Measurements from ENCODE around the gene GAL3ST3. TPM values are rescaled to one million over a fixed set of nuclear protein-coding genes. Genes with fewer than 3 reads are reported as not detected.

GAL3ST3 gene
- total RNA-seq, 4 donors from 2014 or later: not detected

- intact Hi-C loops (cut with DNase I; ENCODE audit: low total_unique reads): no loop called here
Measured at GRCh38 chr11:66020212-66020611, 28.7 kb downstream of the GAL3ST3 start.

GRCh38 chr11:66017321-66017720 lies 31.6 kb downstream of the GAL3ST3 start:
- H3K36me3 ChIP-seq: no peaks in the 10 kb centered on the region
- no peak overlapping the region for H3K27ac ChIP-seq
- intact Hi-C loops (cut with DNase I; ENCODE audit: low total_unique reads) (no loop called here), in situ Hi-C loops (cut with MboI; ENCODE audit: low pct_ligation_motif_present in 1 of 4, low pct_unique_long_range_greater_than_20kb in 1 of 4, low sequenced_read_pairs in 3 of 4) (no loop called here)
- no peak for DNase-seq
- H3K9me3 ChIP-seq: no peaks in the 10 kb centered on the region
- peaks cover 18% of the 10 kb centered on the region for H3K27me3 ChIP-seq
- no peak for TF ChIP-seq POLR2AphosphoS5 (IDR thresholded peaks at IDR 0.05)
- no peak for TF ChIP-seq EP300 (IDR thresholded peaks at IDR 0.05; ENCODE audit: low read depth)
- TF ChIP-seq CTCF (IDR thresholded peaks at IDR 0.05): no peak
- TF ChIP-seq POLR2A (IDR thresholded peaks at IDR 0.05): no peak
- H3K4me1 ChIP-seq: peaks cover 0 to 3% (median 2%) of the 10 kb centered on the region in 4 donors
- WGBS, 2 donors (ENCODE audit: low coverage in 1 of 2): 78 to 83% methylated on average over 3 to 4 of the region's 4 CpGs
- no peak overlapping the region for H3K4me3 ChIP-seq

More at GRCh38 chr11:66020212-66020611, 28.7 kb downstream of the GAL3ST3 start:
- H3K4me3 ChIP-seq: no peak overlapping the region
- H3K27ac ChIP-seq: no peak overlapping the region
- H3K9me3 ChIP-seq: no peaks in the 10 kb centered on the region
- H3K36me3 ChIP-seq: no peaks in the 10 kb centered on the region
- DNase-seq: no peak
- H3K27me3 ChIP-seq: peaks cover 11% of the 10 kb centered on the region
- in situ Hi-C loops (cut with MboI; ENCODE audit: low pct_ligation_motif_present in 1 of 4, low pct_unique_long_range_greater_than_20kb in 1 of 4, low sequenced_read_pairs in 3 of 4): no loop called here
- TF ChIP-seq POLR2A (IDR thresholded peaks at IDR 0.05): no peak
- TF ChIP-seq EP300 (IDR thresholded peaks at IDR 0.05; ENCODE audit: low read depth): no peak
- no peak for TF ChIP-seq CTCF (IDR thresholded peaks at IDR 0.05)
- TF ChIP-seq POLR2AphosphoS5 (IDR thresholded peaks at IDR 0.05): no peak
- H3K4me1 ChIP-seq: peaks cover 0 to 6% (median 6%) of the 10 kb centered on the region in 4 donors
- WGBS, 2 donors (ENCODE audit: low coverage in 1 of 2): 60 to 75% methylated on average over 3 to 8 of the region's 8 CpGs

GRCh38 chr11:66016793-66017177 lies 32.2 kb downstream of the GAL3ST3 start:
- 85% methylated on average over 10 of the region's 10 CpGs; no CpG with 5 or more reads in 1 of the 2 donors for WGBS, 2 donors (ENCODE audit: low coverage in 1 of 2)
- H3K36me3 ChIP-seq: no peaks in the 10 kb centered on the region
- TF ChIP-seq CTCF (IDR thresholded peaks at IDR 0.05): no peak
- no peak for TF ChIP-seq EP300 (IDR thresholded peaks at IDR 0.05; ENCODE audit: low read depth)
- no peak for TF ChIP-seq POLR2AphosphoS5 (IDR thresholded peaks at IDR 0.05)
- TF ChIP-seq POLR2A (IDR thresholded peaks at IDR 0.05): no peak
- intact Hi-C loops (cut with DNase I; ENCODE audit: low total_unique reads): no loop called here
- peaks cover 23% of the 10 kb centered on the region for H3K27me3 ChIP-seq
- H3K4me3 ChIP-seq: no peak overlapping the region
- no peaks in the 10 kb centered on the region for H3K9me3 ChIP-seq
- DNase-seq: no peak
- no peak overlapping the region for H3K27ac ChIP-seq
- peaks cover 0 to 4% (median 3%) of the 10 kb centered on the region in 4 donors for H3K4me1 ChIP-seq
- in situ Hi-C loops (cut with MboI; ENCODE audit: low pct_ligation_motif_present in 1 of 4, low pct_unique_long_range_greater_than_20kb in 1 of 4, low sequenced_read_pairs in 3 of 4): no loop called here

- Histone ChIP-seq H3K9me3 (no peaks in the 10 kb centered on the region), H3K27ac (no peak overlapping the region), H3K4me1 (peaks cover 0 to 7% (median 6%) of the 10 kb centered on the region in 4 donors), H3K36me3 (no peaks in the 10 kb centered on the region), H3K27me3 (peaks cover 29% of the 10 kb centered on the region), H3K4me3 (no peak overlapping the region)
- WGBS, 2 donors (ENCODE audit: low coverage in 1 of 2): 77% methylated on average over 15 of the region's 18 CpGs; no CpG with 5 or more reads in 1 of the 2 donors
- intact Hi-C loops (cut with DNase I; ENCODE audit: low total_unique reads): no loop called here
- in situ Hi-C loops (cut with MboI; ENCODE audit: low pct_ligation_motif_present in 1 of 4, low pct_unique_long_range_greater_than_20kb in 1 of 4, low sequenced_read_pairs in 3 of 4): no loop called here
- DNase-seq: no peak
- TF ChIP-seq CTCF (IDR thresholded peaks at IDR 0.05) (no peak), POLR2A (IDR thresholded peaks at IDR 0.05) (no peak), POLR2AphosphoS5 (IDR thresholded peaks at IDR 0.05) (no peak), EP300 (IDR thresholded peaks at IDR 0.05; ENCODE audit: low read depth) (no peak)
Measured at GRCh38 chr11:66015936-66016792, 32.8 kb downstream of the GAL3ST3 start.
